Activated T-cell treated with anti-CD3 and anti-CD28 coated beads, Interleukin-2, amount 50 U/mL, for 72 hours (primary cell): ENCODE data around the gene VIM. TPM values are rescaled to one million over a fixed set of nuclear protein-coding genes. Genes with fewer than 3 reads are reported as not detected.
A peak's percentile ranks its signal among the peaks of the same experiment; 100 is the strongest.

ENCODE experiments used
- ATAC-seq, 2 donors: fragments of 150-1000 bp; cut with Tn5 transposase; replicated peaks in 1 of 2; 2 replicates each; pipeline ENCODE4 v1.10.0; 2021; ENCODE audit warnings: moderate library complexity in 2 of 2, mild to moderate bottlenecking in 1 of 2
- DNase-seq, 2 donors: peaks; one replicate each; pipeline ENCODE4 v3.0.0; 2021 to 2022; ENCODE audit warnings: mixed read lengths in 1 of 2
- H3K27ac Mint-ChIP-seq: one replicate; pipeline ENCODE4 v1.8.0; 2022; ENCODE audit warnings: mild to moderate bottlenecking, moderate library complexity, mixed read lengths
- H3K27me3 Mint-ChIP-seq: one replicate; pipeline ENCODE4 v1.8.0; 2022; ENCODE audit warnings: low read depth, mixed read lengths
- H3K36me3 Mint-ChIP-seq, 2 donors: one replicate each; pipeline ENCODE4 v1.8.0; 2022; ENCODE audit warnings: mixed read lengths in 2 of 2, mild to moderate bottlenecking in 1 of 2; ENCODE audit not compliant: insufficient read depth in 2 of 2
- H3K4me1 Mint-ChIP-seq: one replicate; pipeline ENCODE4 v1.8.0; 2022; ENCODE audit warnings: low read depth, mixed read lengths
- H3K4me3 Mint-ChIP-seq, 2 donors: one replicate each; pipeline ENCODE4 v1.8.0; 2022; ENCODE audit warnings: mild to moderate bottlenecking in 2 of 2, mixed read lengths in 2 of 2, moderate library complexity in 2 of 2
- H3K9me3 Mint-ChIP-seq, 2 donors: one replicate each; pipeline ENCODE4 v1.8.0; 2022; ENCODE audit warnings: mixed read lengths in 2 of 2
- total RNA-seq, 2 donors: library from RNA; stranded (reverse); gene quantifications; one replicate each; pipeline ENCODE4 v1.2.3, GENCODE V29; 2022

VIM gene
- total RNA-seq, 2 donors from 2014 or later: 211 to 545 TPM

GRCh38 chr10:17213646-17214349 lies 14.2 kb upstream of the VIM start:
- Mint-ChIP-seq H3K4me1 (peaks cover 42% of the 10 kb centered on the region), H3K27me3 (no peaks in the 10 kb centered on the region), H3K27ac (no peak overlapping the region), H3K36me3 (peaks cover 2% of the 10 kb centered on the region in 2 donors), H3K9me3 (peaks cover 0 to 3% of the 10 kb centered on the region in 2 donors), H3K4me3 (no peak overlapping the region)
- DNase-seq: no peak
- no peak for ATAC-seq

- Mint-ChIP-seq H3K36me3 (peaks cover 2% of the 10 kb centered on the region in 2 donors), H3K4me1 (peaks cover 47% of the 10 kb centered on the region), H3K4me3 (peak overlapping the region in 1 of 2 donors; percentile 61), H3K27me3 (no peaks in the 10 kb centered on the region), H3K27ac (peak overlapping the region; percentile 99), H3K9me3 (peaks cover 0 to 3% of the 10 kb centered on the region in 2 donors)
- ATAC-seq: no peak
- DNase-seq: no peak
Measured at GRCh38 chr10:17214526-17214925, 13.5 kb upstream of the VIM start.

- H3K9me3 Mint-ChIP-seq: peaks cover 0 to 3% of the 10 kb centered on the region in 2 donors
- peak overlapping the region; percentile 99 for H3K27ac Mint-ChIP-seq
- H3K27me3 Mint-ChIP-seq: no peaks in the 10 kb centered on the region
- peaks cover 2% of the 10 kb centered on the region in 2 donors for H3K36me3 Mint-ChIP-seq
- peaks cover 47% of the 10 kb centered on the region for H3K4me1 Mint-ChIP-seq
- ATAC-seq (no peak), DNase-seq (no peak)
- H3K4me3 Mint-ChIP-seq: peak overlapping the region in 1 of 2 donors; percentile 88
Measured at GRCh38 chr10:17214971-17215781, 12.9 kb upstream of the VIM start.

- Mint-ChIP-seq H3K4me3 (peak overlapping the region in 1 of 2 donors; percentile 88), H3K4me1 (peaks cover 48% of the 10 kb centered on the region), H3K27ac (peak overlapping the region; percentile 99)
Measured at GRCh38 chr10:17215782-17216122, 12.3 kb upstream of the VIM start.

GRCh38 chr10:17216217-17216900 lies 11.7 kb upstream of the VIM start:
- Mint-ChIP-seq H3K27me3 (no peaks in the 10 kb centered on the region), H3K27ac (peak overlapping the region; percentile 99), H3K9me3 (peaks cover 0 to 3% of the 10 kb centered on the region in 2 donors), H3K4me1 (peaks cover 52% of the 10 kb centered on the region), H3K36me3 (peaks cover 2% of the 10 kb centered on the region in 2 donors), H3K4me3 (peak overlapping the region; percentile 15 to 88)
- peak; percentile 96 to 97 for ATAC-seq
- DNase-seq: peak; percentile 40 to 49

More at GRCh38 chr10:17215782-17216122, 12.3 kb upstream of the VIM start:
- ATAC-seq (no peak), DNase-seq (no peak)
- Mint-ChIP-seq H3K36me3 (peaks cover 2% of the 10 kb centered on the region in 2 donors), H3K27me3 (no peaks in the 10 kb centered on the region), H3K9me3 (peaks cover 0 to 3% of the 10 kb centered on the region in 2 donors)

- Mint-ChIP-seq H3K4me1 (peaks cover 52% of the 10 kb centered on the region), H3K27ac (peak overlapping the region; percentile 99), H3K4me3 (peak overlapping the region in 1 of 2 donors; percentile 88), H3K9me3 (peaks cover 0 to 3% of the 10 kb centered on the region in 2 donors), H3K36me3 (peaks cover 2% of the 10 kb centered on the region in 2 donors), H3K27me3 (no peaks in the 10 kb centered on the region)
- no peak for ATAC-seq
- no peak for DNase-seq
Measured at GRCh38 chr10:17216901-17217395, 11.1 kb upstream of the VIM start.

- Mint-ChIP-seq H3K27ac (peak overlapping the region; percentile 90), H3K4me1 (peaks cover 52% of the 10 kb centered on the region), H3K9me3 (peaks cover 0 to 3% of the 10 kb centered on the region in 2 donors), H3K27me3 (no peaks in the 10 kb centered on the region), H3K36me3 (peaks cover 2% of the 10 kb centered on the region in 2 donors), H3K4me3 (peak overlapping the region; percentile 49 to 71)
- DNase-seq (no peak), ATAC-seq (peak; percentile 37 to 55)
Measured at GRCh38 chr10:17217631-17218232, 10.3 kb upstream of the VIM start.

GRCh38 chr10:17219024-17219423 lies 9.0 kb upstream of the VIM start:
- H3K9me3 Mint-ChIP-seq: peaks cover 0 to 3% of the 10 kb centered on the region in 2 donors
- peaks cover 11% of the 10 kb centered on the region for H3K27me3 Mint-ChIP-seq
- H3K4me1 Mint-ChIP-seq: peaks cover 52% of the 10 kb centered on the region
- no peak overlapping the region for H3K4me3 Mint-ChIP-seq
- H3K27ac Mint-ChIP-seq: no peak overlapping the region
- peaks cover 2% of the 10 kb centered on the region in 2 donors for H3K36me3 Mint-ChIP-seq
- DNase-seq (no peak), ATAC-seq (no peak)

GRCh38 chr10:17220652-17221100 lies 7.4 kb upstream of the VIM start:
- DNase-seq: no peak
- peaks cover 2% of the 10 kb centered on the region in 2 donors for H3K36me3 Mint-ChIP-seq
- H3K27me3 Mint-ChIP-seq: peaks cover 19% of the 10 kb centered on the region
- H3K4me3 Mint-ChIP-seq: no peak overlapping the region
- ATAC-seq: no peak
- H3K27ac Mint-ChIP-seq: no peak overlapping the region
- H3K9me3 Mint-ChIP-seq: peaks cover 0 to 3% of the 10 kb centered on the region in 2 donors
- H3K4me1 Mint-ChIP-seq: peaks cover 42% of the 10 kb centered on the region

- peaks cover 42% of the 10 kb centered on the region for H3K4me1 Mint-ChIP-seq
- peaks cover 0 to 2% of the 10 kb centered on the region in 2 donors for H3K36me3 Mint-ChIP-seq
- no peak for ATAC-seq
- peaks cover 0 to 3% of the 10 kb centered on the region in 2 donors for H3K9me3 Mint-ChIP-seq
- H3K27ac Mint-ChIP-seq: no peak overlapping the region
- peaks cover 36% of the 10 kb centered on the region for H3K27me3 Mint-ChIP-seq
- DNase-seq: no peak
- H3K4me3 Mint-ChIP-seq: no peak overlapping the region
Measured at GRCh38 chr10:17222329-17222728, 5.7 kb upstream of the VIM start.

GRCh38 chr10:17225808-17226207 lies 2.2 kb upstream of the VIM start:
- no peak overlapping the region for H3K27ac Mint-ChIP-seq
- H3K9me3 Mint-ChIP-seq: no peaks in the 10 kb centered on the region
- peaks cover 33% of the 10 kb centered on the region for H3K4me1 Mint-ChIP-seq
- peaks cover 2% of the 10 kb centered on the region in 2 donors for H3K36me3 Mint-ChIP-seq
- ATAC-seq: no peak
- no peak for DNase-seq
- peaks cover 36% of the 10 kb centered on the region for H3K27me3 Mint-ChIP-seq
- no peak overlapping the region for H3K4me3 Mint-ChIP-seq

- DNase-seq: no peak
- no peak for ATAC-seq
- H3K27me3 Mint-ChIP-seq: peaks cover 36% of the 10 kb centered on the region
- H3K4me3 Mint-ChIP-seq: peak overlapping the region; percentile 91 to 97
- H3K27ac Mint-ChIP-seq: peak overlapping the region; percentile 58
- H3K4me1 Mint-ChIP-seq: peaks cover 40% of the 10 kb centered on the region
- H3K9me3 Mint-ChIP-seq: no peaks in the 10 kb centered on the region
- peaks cover 2% of the 10 kb centered on the region in 2 donors for H3K36me3 Mint-ChIP-seq
Measured at GRCh38 chr10:17226891-17227303, 1.1 kb upstream of the VIM start.
